ENCODE results near the gene ZCWPW1. TPM values are rescaled to one million over a fixed set of nuclear protein-coding genes. Genes with fewer than 3 reads are reported as not detected.

The ZCWPW1 gene
- total RNA-seq, 2 donors from 2014 or later, result 1.1 to 1.3 TPM

DNA sequence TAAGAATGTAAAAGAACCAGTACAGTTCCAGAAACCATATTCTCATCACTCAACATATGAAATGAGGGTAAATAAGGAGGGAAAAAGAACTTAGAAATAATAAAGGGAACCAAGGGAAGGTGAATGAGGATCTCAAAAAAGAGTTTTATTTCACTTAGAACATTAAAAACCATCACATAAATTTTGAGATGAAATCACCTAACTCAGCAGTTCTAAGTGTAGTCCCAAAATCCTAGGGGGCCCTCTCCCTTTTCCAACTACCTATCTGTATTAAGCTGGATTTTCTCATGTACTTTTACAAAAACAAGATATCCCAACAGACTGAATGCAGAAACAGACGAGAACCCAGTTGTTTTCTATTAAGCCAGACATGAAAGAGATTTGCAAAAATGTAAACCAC lies 3.2 kb downstream of the ZCWPW1 start:
- H3K9me3 ChIP-seq, result no peaks in the 10 kb centered on the region
- no peak overlapping the region for H3K4me3 ChIP-seq
- intact Hi-C loops (cut with DNase I), result no loop called here
- H3K36me3 ChIP-seq, result no peaks in the 10 kb centered on the region
- no peak overlapping the region for H3K9ac ChIP-seq (ENCODE audit: low read depth in 2 of 2, low read length in 2 of 2)
- DNase-seq, result no peak
- TF ChIP-seq, protein P1, sequence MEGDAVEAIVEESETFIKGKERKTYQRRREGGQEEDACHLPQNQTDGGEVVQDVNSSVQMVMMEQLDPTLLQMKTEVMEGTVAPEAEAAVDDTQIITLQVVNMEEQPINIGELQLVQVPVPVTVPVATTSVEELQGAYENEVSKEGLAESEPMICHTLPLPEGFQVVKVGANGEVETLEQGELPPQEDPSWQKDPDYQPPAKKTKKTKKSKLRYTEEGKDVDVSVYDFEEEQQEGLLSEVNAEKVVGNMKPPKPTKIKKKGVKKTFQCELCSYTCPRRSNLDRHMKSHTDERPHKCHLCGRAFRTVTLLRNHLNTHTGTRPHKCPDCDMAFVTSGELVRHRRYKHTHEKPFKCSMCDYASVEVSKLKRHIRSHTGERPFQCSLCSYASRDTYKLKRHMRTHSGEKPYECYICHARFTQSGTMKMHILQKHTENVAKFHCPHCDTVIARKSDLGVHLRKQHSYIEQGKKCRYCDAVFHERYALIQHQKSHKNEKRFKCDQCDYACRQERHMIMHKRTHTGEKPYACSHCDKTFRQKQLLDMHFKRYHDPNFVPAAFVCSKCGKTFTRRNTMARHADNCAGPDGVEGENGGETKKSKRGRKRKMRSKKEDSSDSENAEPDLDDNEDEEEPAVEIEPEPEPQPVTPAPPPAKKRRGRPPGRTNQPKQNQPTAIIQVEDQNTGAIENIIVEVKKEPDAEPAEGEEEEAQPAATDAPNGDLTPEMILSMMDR (IDR thresholded peaks at IDR 0.05), result no peak
- H3K4me1 ChIP-seq, result no peaks in the 10 kb centered on the region
- H3K27me3 ChIP-seq, result no peaks in the 10 kb centered on the region
- no peak overlapping the region for H3K27ac ChIP-seq

GRCh38 chr7:100423315-100423714 lies 5.2 kb downstream of the ZCWPW1 start:
- H3K4me3 ChIP-seq, result no peak overlapping the region
- H3K27ac ChIP-seq, result no peak overlapping the region
- no peak overlapping the region for H3K9ac ChIP-seq (ENCODE audit: low read depth in 2 of 2, low read length in 2 of 2)
- no peaks in the 10 kb centered on the region for H3K36me3 ChIP-seq
- DNase-seq, result no peak
- intact Hi-C loops (cut with DNase I), result no loop called here
- H3K4me1 ChIP-seq, result no peaks in the 10 kb centered on the region
- H3K27me3 ChIP-seq, result no peaks in the 10 kb centered on the region
- TF ChIP-seq, protein P1 (IDR thresholded peaks at IDR 0.05), result no peak
- H3K9me3 ChIP-seq, result no peaks in the 10 kb centered on the region

DNA sequence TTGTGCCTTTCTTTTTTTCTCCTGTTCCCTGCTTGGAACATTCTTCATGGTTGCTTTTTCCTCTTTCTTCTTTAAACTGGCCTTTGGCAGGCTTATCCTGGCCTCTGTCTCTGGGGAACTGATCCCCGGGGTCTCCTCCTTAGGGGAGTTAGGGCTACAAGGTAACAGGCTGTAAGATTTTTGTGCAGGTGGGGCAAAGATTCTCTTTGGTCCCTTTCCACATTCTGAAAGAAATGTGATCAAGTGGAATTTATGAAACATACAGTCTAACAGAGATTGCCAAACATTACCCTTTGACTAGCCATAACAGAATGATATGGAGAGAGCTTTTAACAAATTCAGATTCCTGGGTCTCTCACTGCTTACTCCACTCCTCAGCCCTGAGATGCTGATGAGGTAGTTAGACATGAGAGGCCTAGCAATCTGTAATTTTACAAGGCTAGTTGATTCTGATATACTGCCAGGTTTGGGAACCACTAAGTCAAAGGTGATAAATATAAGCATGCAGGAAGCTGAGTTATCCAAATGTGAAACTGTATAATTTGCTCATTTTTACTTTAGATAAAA lies 8.8 kb downstream of the ZCWPW1 start:
- intact Hi-C loops (cut with DNase I), result no loop called here
- DNase-seq, result no peak
- Histone ChIP-seq H3K9ac (ENCODE audit: low read depth in 2 of 2, low read length in 2 of 2) (no peak overlapping the region), H3K4me3 (no peak overlapping the region), H3K27me3 (no peaks in the 10 kb centered on the region), H3K9me3 (no peaks in the 10 kb centered on the region), H3K4me1 (no peaks in the 10 kb centered on the region), H3K36me3 (no peaks in the 10 kb centered on the region), H3K27ac (no peak overlapping the region)
- TF ChIP-seq, protein P1 (IDR thresholded peaks at IDR 0.05), result no peak

DNA sequence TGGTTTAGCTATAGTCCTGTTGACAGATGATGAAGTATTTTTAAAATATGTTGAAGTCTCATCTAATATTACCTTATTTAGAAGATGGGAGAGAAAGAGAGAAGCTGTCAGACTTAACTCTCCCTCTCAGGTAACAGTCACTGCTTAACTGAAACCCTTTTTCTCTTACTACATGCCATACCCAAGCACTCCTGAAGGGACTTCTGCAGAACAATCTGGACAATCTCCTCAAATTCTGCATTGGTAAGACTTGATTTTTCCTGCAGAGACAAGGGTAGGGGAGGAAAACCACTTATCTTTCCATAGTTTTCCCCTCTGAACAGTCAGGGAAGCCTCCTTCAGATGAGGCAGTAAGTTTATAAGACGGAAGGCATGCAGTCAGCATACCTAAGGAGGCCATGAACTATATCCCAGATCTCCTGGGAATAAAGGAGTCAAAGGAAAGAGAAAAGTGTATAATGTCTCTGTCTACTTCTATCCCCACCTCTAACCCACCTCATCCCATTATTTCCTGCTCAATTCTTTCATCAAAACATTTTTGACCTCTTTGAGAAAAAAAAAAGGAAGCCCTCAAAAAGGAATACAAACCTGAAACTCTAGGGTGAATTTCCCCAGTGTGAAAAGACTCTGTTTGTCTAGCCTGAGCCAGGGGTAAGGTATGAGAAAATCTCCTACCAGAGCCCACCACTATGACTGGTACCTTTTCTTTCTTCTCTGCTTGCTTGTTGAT lies 9.4 kb downstream of the ZCWPW1 start:
- Histone ChIP-seq H3K36me3 (no peaks in the 10 kb centered on the region), H3K9me3 (no peaks in the 10 kb centered on the region), H3K9ac (ENCODE audit: low read depth in 2 of 2, low read length in 2 of 2) (no peak overlapping the region), H3K4me1 (no peaks in the 10 kb centered on the region), H3K4me3 (no peak overlapping the region), H3K27me3 (no peaks in the 10 kb centered on the region), H3K27ac (no peak overlapping the region)
- DNase-seq, result no peak
- intact Hi-C loops (cut with DNase I), result no loop called here
- TF ChIP-seq, protein P1 (IDR thresholded peaks at IDR 0.05), result no peak

- no peaks in the 10 kb centered on the region for H3K9me3 ChIP-seq
- H3K36me3 ChIP-seq, result no peaks in the 10 kb centered on the region
- intact Hi-C loops (cut with DNase I), result no loop called here
- no peak for DNase-seq
- H3K4me1 ChIP-seq, result no peaks in the 10 kb centered on the region
- no peaks in the 10 kb centered on the region for H3K27me3 ChIP-seq
- H3K27ac ChIP-seq, result no peak overlapping the region
- H3K4me3 ChIP-seq, result no peak overlapping the region
- H3K9ac ChIP-seq (ENCODE audit: low read depth in 2 of 2, low read length in 2 of 2), result no peak overlapping the region
- TF ChIP-seq, protein P1 (IDR thresholded peaks at IDR 0.05), result no peak
Observed at GRCh38 chr7:100415448-100415847, 13.1 kb downstream of the ZCWPW1 start.
